Ovary (tissue), 9 donors: ENCODE data around the gene SORCS2. TPM values are rescaled to one million over a fixed set of nuclear protein-coding genes. Genes with fewer than 3 reads are reported as not detected.

Experiments used
- DNase-seq, 5 donors: peaks; one replicate each; pipeline ENCODE4 v3.0.0-alpha.2; 2019 to 2020
- H3K27ac ChIP-seq, 2 donors: fragments of 200-600 bp; one replicate each; pipeline versions ENCODE4 v1.5.1 to v1.8.0; 2019 to 2022
- H3K27me3 ChIP-seq: fragments of 200-600 bp; one replicate; pipeline ENCODE4 v1.8.0; 2022
- H3K36me3 ChIP-seq: fragments of 200-600 bp; sonication (generic); one replicate; pipeline ENCODE4 v1.5.1; 2019
- H3K4me1 ChIP-seq: one replicate; pipeline ENCODE4 v1.8.1; 2013; ENCODE audit warnings: mild to moderate bottlenecking, moderate library complexity; ENCODE audit not compliant: insufficient read depth
- H3K4me3 ChIP-seq: fragments of 200-600 bp; sonication (generic); one replicate; pipeline ENCODE4 v1.5.1; 2017
- H3K9me3 ChIP-seq, 2 donors: fragments of 200-600 bp in 1 of 2; sonication (generic) in 1 of 2; one replicate each; pipeline versions ENCODE4 v1.5.1 to v1.8.1; 2013 to 2019; ENCODE audit warnings: mild to moderate bottlenecking in 1 of 2, moderate library complexity in 1 of 2
- EP300 ChIP-seq: sonication (generic); formaldehyde crosslinking; IDR thresholded peaks from one replicate; pipeline ENCODE4 v1.6.1; 2017; ENCODE audit warnings: antibody characterized with exemption
- POLR2A ChIP-seq: fragments of 450-650 bp; IDR thresholded peaks from one replicate; pipeline ENCODE4 v1.6.1; 2017; ENCODE audit warnings: antibody characterized with exemption, mild to moderate bottlenecking, moderate library complexity
- WGBS, 3 donors: extraction: QIAGEN DNeasy Blood & Tissue Kit in 1 of 3; methylation state at CpG; one replicate each; pipeline versions ENCODE4 v1.1.5 to v1.1.7; 2013 to 2017; 5-methylcytosine and 5-hydroxymethylcytosine counted together
- intact Hi-C, 4 donors: fragments of 100-400 bp; cut with DNase I; formaldehyde crosslinking; loops; one replicate each; pipeline versions ENCODE4 v1.11.0 to v1.15.1; 2022 to 2023
- polyA plus RNA-seq, 2 donors: library from polyadenylated mRNA; stranded (reverse); fragments of 200-250 nt in 1 of 2; fragments of 350-450 nt in 1 of 2; fragmentation: Illumina TruSeq in 1 of 2; extraction: RNeasy Lipid Tissue Mini Kit (QIAGEN cat#74804) in 1 of 2; gene quantifications; one replicate each; pipeline ENCODE4 v1.2.3, GENCODE V29; 2013 to 2014
- total RNA-seq, 7 donors: library from RNA; depleted of rRNA in 2 of 7; stranded (reverse); fragments of >200 nt in 2 of 7; fragmentation: NEBNext Ultra II Directional in 3 of 7; extraction: Animal tissue kit (Norgen Biotek cat#: 25700) in 3 of 7; gene quantifications; one replicate each; pipeline versions ENCODE4 v1.1.0 to v1.2.4, GENCODE V29; 2016 to 2023
- TF ChIP-seq, protein P1 (sequence below), 3 donors: fragments of 450-650 bp in 2 of 3; fragments of 200-600 bp in 1 of 3; IDR thresholded peaks; one replicate each; pipeline versions ENCODE4 v1.5.1 to v1.8.0; 2016 to 2022; ENCODE audit warnings: antibody characterized with exemption in 3 of 3, mild to moderate bottlenecking in 1 of 3
- donor health status: DM: no; HTN: no; CAD: no; lungs with moderate emphysema.
- donor health status: DM: no; HTN: no; CAD: no.
- donor health status: Bipolar disorder and iron deficiency.
- donor health status: DM: yes; HTN: yes; CAD: no.
- donor health status: DM: no; HTN: no; CAD: no.
- donor health status: DM: yes; HTN: yes; CAD: no.

SORCS2 gene
- total and polyA plus RNA-seq, 9 donors: 0.60 to 23.9 (median 7.1) TPM

- TF ChIP-seq POLR2A (no peak), EP300 (no peak)
- TF ChIP-seq, protein P1, sequence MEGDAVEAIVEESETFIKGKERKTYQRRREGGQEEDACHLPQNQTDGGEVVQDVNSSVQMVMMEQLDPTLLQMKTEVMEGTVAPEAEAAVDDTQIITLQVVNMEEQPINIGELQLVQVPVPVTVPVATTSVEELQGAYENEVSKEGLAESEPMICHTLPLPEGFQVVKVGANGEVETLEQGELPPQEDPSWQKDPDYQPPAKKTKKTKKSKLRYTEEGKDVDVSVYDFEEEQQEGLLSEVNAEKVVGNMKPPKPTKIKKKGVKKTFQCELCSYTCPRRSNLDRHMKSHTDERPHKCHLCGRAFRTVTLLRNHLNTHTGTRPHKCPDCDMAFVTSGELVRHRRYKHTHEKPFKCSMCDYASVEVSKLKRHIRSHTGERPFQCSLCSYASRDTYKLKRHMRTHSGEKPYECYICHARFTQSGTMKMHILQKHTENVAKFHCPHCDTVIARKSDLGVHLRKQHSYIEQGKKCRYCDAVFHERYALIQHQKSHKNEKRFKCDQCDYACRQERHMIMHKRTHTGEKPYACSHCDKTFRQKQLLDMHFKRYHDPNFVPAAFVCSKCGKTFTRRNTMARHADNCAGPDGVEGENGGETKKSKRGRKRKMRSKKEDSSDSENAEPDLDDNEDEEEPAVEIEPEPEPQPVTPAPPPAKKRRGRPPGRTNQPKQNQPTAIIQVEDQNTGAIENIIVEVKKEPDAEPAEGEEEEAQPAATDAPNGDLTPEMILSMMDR (IDR thresholded peaks at IDR 0.05): no peak
- intact Hi-C loops: no loop called here
Measured at GRCh38 chr4:7338059-7338452, 145.7 kb downstream of the SORCS2 start.

GRCh38 chr4:7338876-7339623, 146.7 kb downstream of the SORCS2 start:
- TF ChIP-seq POLR2A (no peak), EP300 (no peak)
- TF ChIP-seq, protein P1 (IDR thresholded peaks at IDR 0.05): no peak
- H3K4me1 ChIP-seq: peaks cover 12% of the 10 kb centered on the region
- intact Hi-C loops: no loop called here
- DNase-seq: no peak
- H3K4me3 ChIP-seq: no peak overlapping the region
- H3K9me3 ChIP-seq: no peaks in the 10 kb centered on the region
- no peak overlapping the region for H3K27ac ChIP-seq
- H3K36me3 ChIP-seq: no peaks in the 10 kb centered on the region
- WGBS, 3 donors: 96 to 98% (median 97%) methylated on average over 18 to 19 of the region's 19 CpGs
- no peaks in the 10 kb centered on the region for H3K27me3 ChIP-seq

More at GRCh38 chr4:7338059-7338452, 145.7 kb downstream of the SORCS2 start:
- 91 to 98% (median 96%) methylated on average over 5 of the region's 5 CpGs for WGBS, 3 donors
- Histone ChIP-seq H3K27me3 (no peaks in the 10 kb centered on the region), H3K27ac (no peak overlapping the region), H3K9me3 (no peaks in the 10 kb centered on the region), H3K4me1 (peaks cover 20% of the 10 kb centered on the region), H3K4me3 (no peak overlapping the region), H3K36me3 (no peaks in the 10 kb centered on the region)
- no peak for DNase-seq

- Histone ChIP-seq H3K4me1 (peaks cover 9% of the 10 kb centered on the region), H3K9me3 (no peaks in the 10 kb centered on the region), H3K36me3 (no peaks in the 10 kb centered on the region), H3K27me3 (no peaks in the 10 kb centered on the region), H3K27ac (no peak overlapping the region), H3K4me3 (no peak overlapping the region)
- no peak for DNase-seq
- WGBS, 3 donors: 89 to 93% (median 90%) methylated on average over 10 to 15 of the region's 15 CpGs
- TF ChIP-seq, protein P1 (IDR thresholded peaks at IDR 0.05): no peak
- TF ChIP-seq POLR2A (no peak), EP300 (no peak)
- intact Hi-C loops: no loop called here
Measured at GRCh38 chr4:7339751-7340552, 147.6 kb downstream of the SORCS2 start.

- H3K27me3 ChIP-seq: no peaks in the 10 kb centered on the region
- no peak for DNase-seq
- no peak overlapping the region for H3K4me3 ChIP-seq
- intact Hi-C loops: no loop called here
- H3K36me3 ChIP-seq: no peaks in the 10 kb centered on the region
- peaks cover 4% of the 10 kb centered on the region for H3K4me1 ChIP-seq
- 88 to 93% (median 90%) methylated on average over 17 of the region's 17 CpGs for WGBS, 3 donors
- no peak overlapping the region for H3K27ac ChIP-seq
- TF ChIP-seq, protein P1 (IDR thresholded peaks at IDR 0.05): no peak
- no peak for TF ChIP-seq POLR2A
- no peak for TF ChIP-seq EP300
- H3K9me3 ChIP-seq: no peaks in the 10 kb centered on the region
Measured at GRCh38 chr4:7340553-7341433, 148.5 kb downstream of the SORCS2 start.
